ENCODE data around the gene MAML2.

DNA sequence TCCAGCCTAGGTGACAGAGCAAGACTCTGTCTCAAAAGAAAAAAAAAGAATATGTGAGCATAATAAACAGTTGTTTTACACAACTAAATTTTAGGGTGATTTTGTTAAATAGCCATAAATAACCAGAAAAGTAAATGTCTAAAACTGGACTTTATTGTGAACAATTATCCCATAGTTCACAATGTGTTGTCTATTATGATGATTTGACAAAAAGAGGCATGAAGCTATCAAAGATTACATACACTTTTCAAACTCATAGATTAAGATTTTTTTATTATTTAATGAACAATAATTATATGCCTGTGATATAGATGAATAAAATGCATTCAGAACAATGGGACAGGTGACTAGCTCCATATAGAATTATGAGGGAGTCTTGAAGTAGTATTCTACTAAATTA, 392.1 kb downstream of the MAML2 start:
- TF ChIP-seq RAD21 (IDR thresholded peaks at IDR 0.05; ENCODE audit: low read length) (no peak), SMC3 (IDR thresholded peaks at IDR 0.05; ENCODE audit: low read depth, low read length) (no peak), CHD2 (IDR thresholded peaks at IDR 0.05; ENCODE audit: low read length, partially characterized antibody) (no peak), JUND (IDR thresholded peaks at IDR 0.05) (no peak), POLR2AphosphoS5 (IDR thresholded peaks at IDR 0.05; ENCODE audit: low read depth, low read length) (no peak), EP300 (IDR thresholded peaks at IDR 0.05; ENCODE audit: borderline replicate concordance in 1 of 2, low read depth in 1 of 2, low read length in 1 of 2) (no peak), NFIC (IDR thresholded peaks at IDR 0.05; ENCODE audit: borderline replicate concordance) (no peak), RXRA (IDR thresholded peaks at IDR 0.05; ENCODE audit: borderline replicate concordance, low read depth) (no peak), TEAD4 (IDR thresholded peaks at IDR 0.05; ENCODE audit: borderline replicate concordance, insufficient read depth) (no peak)
- TF ChIP-seq, protein P1, sequence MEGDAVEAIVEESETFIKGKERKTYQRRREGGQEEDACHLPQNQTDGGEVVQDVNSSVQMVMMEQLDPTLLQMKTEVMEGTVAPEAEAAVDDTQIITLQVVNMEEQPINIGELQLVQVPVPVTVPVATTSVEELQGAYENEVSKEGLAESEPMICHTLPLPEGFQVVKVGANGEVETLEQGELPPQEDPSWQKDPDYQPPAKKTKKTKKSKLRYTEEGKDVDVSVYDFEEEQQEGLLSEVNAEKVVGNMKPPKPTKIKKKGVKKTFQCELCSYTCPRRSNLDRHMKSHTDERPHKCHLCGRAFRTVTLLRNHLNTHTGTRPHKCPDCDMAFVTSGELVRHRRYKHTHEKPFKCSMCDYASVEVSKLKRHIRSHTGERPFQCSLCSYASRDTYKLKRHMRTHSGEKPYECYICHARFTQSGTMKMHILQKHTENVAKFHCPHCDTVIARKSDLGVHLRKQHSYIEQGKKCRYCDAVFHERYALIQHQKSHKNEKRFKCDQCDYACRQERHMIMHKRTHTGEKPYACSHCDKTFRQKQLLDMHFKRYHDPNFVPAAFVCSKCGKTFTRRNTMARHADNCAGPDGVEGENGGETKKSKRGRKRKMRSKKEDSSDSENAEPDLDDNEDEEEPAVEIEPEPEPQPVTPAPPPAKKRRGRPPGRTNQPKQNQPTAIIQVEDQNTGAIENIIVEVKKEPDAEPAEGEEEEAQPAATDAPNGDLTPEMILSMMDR (IDR thresholded peaks at IDR 0.05) = no peak
- TF ChIP-seq, protein P2, sequence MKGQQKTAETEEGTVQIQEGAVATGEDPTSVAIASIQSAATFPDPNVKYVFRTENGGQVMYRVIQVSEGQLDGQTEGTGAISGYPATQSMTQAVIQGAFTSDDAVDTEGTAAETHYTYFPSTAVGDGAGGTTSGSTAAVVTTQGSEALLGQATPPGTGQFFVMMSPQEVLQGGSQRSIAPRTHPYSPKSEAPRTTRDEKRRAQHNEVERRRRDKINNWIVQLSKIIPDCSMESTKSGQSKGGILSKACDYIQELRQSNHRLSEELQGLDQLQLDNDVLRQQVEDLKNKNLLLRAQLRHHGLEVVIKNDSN (IDR thresholded peaks at IDR 0.05; ENCODE audit: borderline replicate concordance, low read depth) = no peak
- TF ChIP-seq, protein P3, sequence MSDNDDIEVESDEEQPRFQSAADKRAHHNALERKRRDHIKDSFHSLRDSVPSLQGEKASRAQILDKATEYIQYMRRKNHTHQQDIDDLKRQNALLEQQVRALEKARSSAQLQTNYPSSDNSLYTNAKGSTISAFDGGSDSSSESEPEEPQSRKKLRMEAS (IDR thresholded peaks at IDR 0.05; ENCODE audit: low read depth) = no peak
- TF ChIP-seq, protein P4, sequence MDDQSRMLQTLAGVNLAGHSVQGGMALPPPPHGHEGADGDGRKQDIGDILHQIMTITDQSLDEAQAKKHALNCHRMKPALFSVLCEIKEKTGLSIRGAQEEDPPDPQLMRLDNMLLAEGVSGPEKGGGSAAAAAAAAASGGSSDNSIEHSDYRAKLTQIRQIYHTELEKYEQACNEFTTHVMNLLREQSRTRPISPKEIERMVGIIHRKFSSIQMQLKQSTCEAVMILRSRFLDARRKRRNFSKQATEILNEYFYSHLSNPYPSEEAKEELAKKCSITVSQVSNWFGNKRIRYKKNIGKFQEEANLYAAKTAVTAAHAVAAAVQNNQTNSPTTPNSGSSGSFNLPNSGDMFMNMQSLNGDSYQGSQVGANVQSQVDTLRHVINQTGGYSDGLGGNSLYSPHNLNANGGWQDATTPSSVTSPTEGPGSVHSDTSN (IDR thresholded peaks at IDR 0.05) = no peak
- TF ChIP-seq, protein P5, sequence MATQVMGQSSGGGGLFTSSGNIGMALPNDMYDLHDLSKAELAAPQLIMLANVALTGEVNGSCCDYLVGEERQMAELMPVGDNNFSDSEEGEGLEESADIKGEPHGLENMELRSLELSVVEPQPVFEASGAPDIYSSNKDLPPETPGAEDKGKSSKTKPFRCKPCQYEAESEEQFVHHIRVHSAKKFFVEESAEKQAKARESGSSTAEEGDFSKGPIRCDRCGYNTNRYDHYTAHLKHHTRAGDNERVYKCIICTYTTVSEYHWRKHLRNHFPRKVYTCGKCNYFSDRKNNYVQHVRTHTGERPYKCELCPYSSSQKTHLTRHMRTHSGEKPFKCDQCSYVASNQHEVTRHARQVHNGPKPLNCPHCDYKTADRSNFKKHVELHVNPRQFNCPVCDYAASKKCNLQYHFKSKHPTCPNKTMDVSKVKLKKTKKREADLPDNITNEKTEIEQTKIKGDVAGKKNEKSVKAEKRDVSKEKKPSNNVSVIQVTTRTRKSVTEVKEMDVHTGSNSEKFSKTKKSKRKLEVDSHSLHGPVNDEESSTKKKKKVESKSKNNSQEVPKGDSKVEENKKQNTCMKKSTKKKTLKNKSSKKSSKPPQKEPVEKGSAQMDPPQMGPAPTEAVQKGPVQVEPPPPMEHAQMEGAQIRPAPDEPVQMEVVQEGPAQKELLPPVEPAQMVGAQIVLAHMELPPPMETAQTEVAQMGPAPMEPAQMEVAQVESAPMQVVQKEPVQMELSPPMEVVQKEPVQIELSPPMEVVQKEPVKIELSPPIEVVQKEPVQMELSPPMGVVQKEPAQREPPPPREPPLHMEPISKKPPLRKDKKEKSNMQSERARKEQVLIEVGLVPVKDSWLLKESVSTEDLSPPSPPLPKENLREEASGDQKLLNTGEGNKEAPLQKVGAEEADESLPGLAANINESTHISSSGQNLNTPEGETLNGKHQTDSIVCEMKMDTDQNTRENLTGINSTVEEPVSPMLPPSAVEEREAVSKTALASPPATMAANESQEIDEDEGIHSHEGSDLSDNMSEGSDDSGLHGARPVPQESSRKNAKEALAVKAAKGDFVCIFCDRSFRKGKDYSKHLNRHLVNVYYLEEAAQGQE (IDR thresholded peaks at IDR 0.05; ENCODE audit: low read depth, low read length) = no peak

Data from SK-N-SH (cell line).